ENCODE data around the gene KCNAB2.

GRCh38 chr1:6123816-6124215 is 78.1 kb downstream of the KCNAB2 start:
- TF ChIP-seq CTCF (IDR thresholded peaks at IDR 0.05) (no peak), ZFX (IDR thresholded peaks at IDR 0.05; ENCODE audit: borderline replicate concordance) (no peak)
